ENCODE data around the gene ST14.

The ST14 gene

GRCh38 chr11:130129922-130130321 is 29.7 kb upstream of the ST14 start:
- DNase-seq (ENCODE audit: low read depth): no peak
- TF ChIP-seq CTCF (IDR thresholded peaks at IDR 0.05; ENCODE audit: control insufficient read depth, insufficient read depth, low read depth, low read length, missing control alignments): no peak
- no peak overlapping the region for H3K4me3 ChIP-seq (ENCODE audit: control insufficient read depth, low read depth, low read length)

GRCh38 chr11:130131961-130132850 is 27.4 kb upstream of the ST14 start:
- peak; percentile 81 for TF ChIP-seq CTCF (IDR thresholded peaks at IDR 0.05; ENCODE audit: control insufficient read depth, insufficient read depth, low read depth, low read length, missing control alignments)
- H3K4me3 ChIP-seq (ENCODE audit: control insufficient read depth, low read depth, low read length): no peak overlapping the region
- peak; percentile 17 for DNase-seq (ENCODE audit: low read depth)

GRCh38 chr11:130133716-130134115 is 25.9 kb upstream of the ST14 start:
- H3K4me3 ChIP-seq (ENCODE audit: control insufficient read depth, low read depth, low read length): no peak overlapping the region
- DNase-seq (ENCODE audit: low read depth): no peak
- TF ChIP-seq CTCF (IDR thresholded peaks at IDR 0.05; ENCODE audit: control insufficient read depth, insufficient read depth, low read depth, low read length, missing control alignments): no peak

GRCh38 chr11:130136107-130136506 is 23.5 kb upstream of the ST14 start:
- no peak overlapping the region for H3K4me3 ChIP-seq (ENCODE audit: control insufficient read depth, low read depth, low read length)
- TF ChIP-seq CTCF (IDR thresholded peaks at IDR 0.05; ENCODE audit: control insufficient read depth, insufficient read depth, low read depth, low read length, missing control alignments): no peak
- DNase-seq (ENCODE audit: low read depth): no peak

- DNase-seq (ENCODE audit: low read depth): no peak
- TF ChIP-seq CTCF (IDR thresholded peaks at IDR 0.05; ENCODE audit: control insufficient read depth, insufficient read depth, low read depth, low read length, missing control alignments): no peak
- no peak overlapping the region for H3K4me3 ChIP-seq (ENCODE audit: control insufficient read depth, low read depth, low read length)
These were observed 21.6 kb upstream of the ST14 start for GRCh38 chr11:130137999-130138398.

- H3K4me3 ChIP-seq (ENCODE audit: control insufficient read depth, low read depth, low read length): no peak overlapping the region
- DNase-seq (ENCODE audit: low read depth): no peak
- no peak for TF ChIP-seq CTCF (IDR thresholded peaks at IDR 0.05; ENCODE audit: control insufficient read depth, insufficient read depth, low read depth, low read length, missing control alignments)
These were observed 20.2 kb upstream of the ST14 start for GRCh38 chr11:130139401-130139800.

Data from AG09309 (cell line).